ENCODE data around the gene ZNF358. TPM values are rescaled to one million over a fixed set of nuclear protein-coding genes. Genes with fewer than 3 reads are reported as not detected.

Gene ZNF358
- total and polyA plus RNA-seq, 2 of the 13 experiments (the other 11 are each of a cell fraction or from before 2014, with no cell fraction given) = 9.1 to 37.0 TPM

- ATAC-seq = no peak
- no peak overlapping the region for H3K4me2 ChIP-seq (ENCODE audit: low read depth, low read length)
- WGBS (ENCODE audit: low lambda C conversion rate) = 89% methylated on average over 25 of the region's 36 CpGs
- H3K27me3 ChIP-seq (ENCODE audit: control insufficient read depth in 1 of 2, insufficient read depth in 2 of 2, low read length in 2 of 2) = no peaks in the 10 kb centered on the region
- in situ Hi-C loops (cut with HindIII; ENCODE audit: extremely low pct_ligation_motif_present, low pct_unique_long_range_greater_than_20kb) (no loop called here), intact Hi-C loops (cut with micrococcal nuclease; ENCODE audit: unreplicated experiment) (no loop called here)
- H3K27ac ChIP-seq (ENCODE audit: extremely low read length, insufficient read depth, low read length) = no peak overlapping the region
- FAIRE-seq = no peak
- H4K20me1 ChIP-seq (ENCODE audit: insufficient read depth, low read length) = no peaks in the 10 kb centered on the region
- TF ChIP-seq ZBTB3 (CRISPR knock-in tag; IDR thresholded peaks at IDR 0.05; ENCODE audit: borderline replicate concordance, low read depth) = no peak
- no peak for TF ChIP-seq CREM (IDR thresholded peaks at IDR 0.05)
- TF ChIP-seq CREM (CRISPR knock-in tag; IDR thresholded peaks at IDR 0.05) = no peak
- TF ChIP-seq CBFB (CRISPR knock-in tag; IDR thresholded peaks at IDR 0.05) = no peak
- H3K4me3 ChIP-seq (replicated peaks in 1 of 3; ENCODE audit: insufficient read depth in 1 of 3, low read depth in 2 of 3, low read length in 3 of 3) = no peak overlapping the region
- no peaks in the 10 kb centered on the region for H3K4me1 ChIP-seq (ENCODE audit: insufficient read depth, low read length)
- no TSS peak for BruUV-seq (replicated peaks)
- no peaks in the 10 kb centered on the region; a peak in 1 of 5 replicates for H3K36me3 ChIP-seq (replicated peaks in 1 of 2; ENCODE audit: control insufficient read depth in 1 of 2, insufficient read depth in 2 of 2, low read length in 2 of 2)
- no peak overlapping the region for H2AFZ ChIP-seq (ENCODE audit: low read length)
- ChIA-PET CTCF (ENCODE audit: low intra/inter-chr PET ratio, low total read pairs) (no interaction called here), POLR2A (no interaction called here)
- DNase-seq (ENCODE audit: low spot score) = no peak
- no peak overlapping the region for H3K9ac ChIP-seq (ENCODE audit: insufficient read depth, low read depth, low read length)
- no peaks in the 10 kb centered on the region for H3K79me2 ChIP-seq (ENCODE audit: insufficient read depth, low read length)
- H3K9me3 ChIP-seq (ENCODE audit: low read length) = no peaks in the 10 kb centered on the region
Observed at GRCh38 chr19:7549429-7550148, 33.7 kb downstream of the ZNF358 start.

GRCh38 chr19:7550169-7550770 is 34.4 kb downstream of the ZNF358 start:
- DNase-seq (ENCODE audit: low spot score) (no peak), ATAC-seq (no peak), FAIRE-seq (no peak)
- H4K20me1 ChIP-seq (ENCODE audit: insufficient read depth, low read length) = no peaks in the 10 kb centered on the region
- H3K9me3 ChIP-seq (ENCODE audit: low read length) = no peaks in the 10 kb centered on the region
- H3K9ac ChIP-seq (ENCODE audit: insufficient read depth, low read depth, low read length) = no peak overlapping the region
- no peaks in the 10 kb centered on the region; a peak in 1 of 5 replicates for H3K36me3 ChIP-seq (replicated peaks in 1 of 2; ENCODE audit: control insufficient read depth in 1 of 2, insufficient read depth in 2 of 2, low read length in 2 of 2)
- no TSS peak for BruUV-seq (replicated peaks)
- no peak overlapping the region for H3K4me2 ChIP-seq (ENCODE audit: low read depth, low read length)
- no peaks in the 10 kb centered on the region for H3K4me1 ChIP-seq (ENCODE audit: insufficient read depth, low read length)
- POLR2A ChIA-PET = no interaction called here
- intact Hi-C loops (cut with micrococcal nuclease; ENCODE audit: unreplicated experiment) (no loop called here), in situ Hi-C loops (cut with HindIII; ENCODE audit: extremely low pct_ligation_motif_present, low pct_unique_long_range_greater_than_20kb) (no loop called here)
- TF ChIP-seq KLF12 (CRISPR knock-in tag; IDR thresholded peaks at IDR 0.05; ENCODE audit: borderline replicate concordance) (no peak), CENPT (CRISPR knock-in tag; IDR thresholded peaks at IDR 0.05; ENCODE audit: low read depth) (no peak), ZBED4 (CRISPR knock-in tag; IDR thresholded peaks at IDR 0.05; ENCODE audit: borderline replicate concordance) (no peak), ZFP36 (IDR thresholded peaks at IDR 0.05; ENCODE audit: borderline replicate concordance, low read depth, low read length, partially characterized antibody) (no peak), REPIN1 (CRISPR knock-in tag; IDR thresholded peaks at IDR 0.05; ENCODE audit: borderline replicate concordance, low read depth) (no peak), SYNCRIP (IDR thresholded peaks at IDR 0.05; ENCODE audit: insufficient read depth, low read depth, low read length) (no peak), ZNF780A (CRISPR knock-in tag; IDR thresholded peaks at IDR 0.05) (no peak), YY1 (IDR thresholded peaks at IDR 0.05; ENCODE audit: insufficient read depth, insufficient replicate concordance, low read depth, low read length) (no peak), HES4 (CRISPR knock-in tag; IDR thresholded peaks at IDR 0.05; ENCODE audit: borderline replicate concordance) (no peak)
- CTCF ChIA-PET (ENCODE audit: low intra/inter-chr PET ratio, low total read pairs) = no interaction called here
- H3K27ac ChIP-seq (ENCODE audit: extremely low read length, insufficient read depth, low read length) = no peak overlapping the region
- no peak overlapping the region for H2AFZ ChIP-seq (ENCODE audit: low read length)
- no peak overlapping the region for H3K4me3 ChIP-seq (replicated peaks in 1 of 3; ENCODE audit: insufficient read depth in 1 of 3, low read depth in 2 of 3, low read length in 3 of 3)
- 92% methylated on average over 23 of the region's 41 CpGs for WGBS (ENCODE audit: low lambda C conversion rate)
- no peaks in the 10 kb centered on the region for H3K27me3 ChIP-seq (ENCODE audit: control insufficient read depth in 1 of 2, insufficient read depth in 2 of 2, low read length in 2 of 2)
- no peaks in the 10 kb centered on the region for H3K79me2 ChIP-seq (ENCODE audit: insufficient read depth, low read length)

Measured in HepG2 (cell line).